ENCODE results near the gene POLN.

Gene POLN

GRCh38 chr4:2251795-2252529, 10.0 kb upstream of the POLN start:
- TF ChIP-seq TAF1 (IDR thresholded peaks at IDR 0.05; ENCODE audit: borderline replicate concordance, insufficient read depth, low read length) (no peak), POLR2AphosphoS5 (IDR thresholded peaks at IDR 0.05; ENCODE audit: low read depth, low read length) (no peak), REST (IDR thresholded peaks at IDR 0.05; ENCODE audit: insufficient read depth in 1 of 2, low read depth in 2 of 2, low read length in 2 of 2) (no peak), SIN3A (IDR thresholded peaks at IDR 0.05; ENCODE audit: borderline replicate concordance, insufficient read depth, low read length) (no peak), FOXP2 (optimal IDR thresholded peaks at IDR 0.05; ENCODE audit: borderline replicate concordance, extremely low read depth, extremely low read length, insufficient read depth) (no peak)

- TF ChIP-seq FOXP2 (optimal IDR thresholded peaks at IDR 0.05; ENCODE audit: borderline replicate concordance, extremely low read depth, extremely low read length, insufficient read depth), result no peak
- no peak for TF ChIP-seq TAF1 (IDR thresholded peaks at IDR 0.05; ENCODE audit: borderline replicate concordance, insufficient read depth, low read length)
- no peak for TF ChIP-seq REST (IDR thresholded peaks at IDR 0.05; ENCODE audit: insufficient read depth in 1 of 2, low read depth in 2 of 2, low read length in 2 of 2)
- no peak for TF ChIP-seq POLR2AphosphoS5 (IDR thresholded peaks at IDR 0.05; ENCODE audit: low read depth, low read length)
- no peak for TF ChIP-seq SIN3A (IDR thresholded peaks at IDR 0.05; ENCODE audit: borderline replicate concordance, insufficient read depth, low read length)
Measured at GRCh38 chr4:2251073-2251794, 9.3 kb upstream of the POLN start.

GRCh38 chr4:2250357-2251072, 8.6 kb upstream of the POLN start:
- TF ChIP-seq POLR2AphosphoS5 (IDR thresholded peaks at IDR 0.05; ENCODE audit: low read depth, low read length) (no peak), FOXP2 (optimal IDR thresholded peaks at IDR 0.05; ENCODE audit: borderline replicate concordance, extremely low read depth, extremely low read length, insufficient read depth) (no peak), TAF1 (IDR thresholded peaks at IDR 0.05; ENCODE audit: borderline replicate concordance, insufficient read depth, low read length) (no peak)

GRCh38 chr4:2249526-2250356, 7.8 kb upstream of the POLN start:
- TF ChIP-seq TAF1 (IDR thresholded peaks at IDR 0.05; ENCODE audit: borderline replicate concordance, insufficient read depth, low read length) (no peak), SIN3A (IDR thresholded peaks at IDR 0.05; ENCODE audit: borderline replicate concordance, insufficient read depth, low read length) (no peak), POLR2AphosphoS5 (IDR thresholded peaks at IDR 0.05; ENCODE audit: low read depth, low read length) (no peak), FOXP2 (optimal IDR thresholded peaks at IDR 0.05; ENCODE audit: borderline replicate concordance, extremely low read depth, extremely low read length, insufficient read depth) (no peak), REST (IDR thresholded peaks at IDR 0.05; ENCODE audit: insufficient read depth in 1 of 2, low read depth in 2 of 2, low read length in 2 of 2) (no peak)
